ENCODE data around the gene PANK4. TPM values are rescaled to one million over a fixed set of nuclear protein-coding genes. Genes with fewer than 3 reads are reported as not detected.

PANK4 gene
- total and polyA plus RNA-seq, 9 of the 15 experiments (the other 6 are each of a cell fraction or from before 2014, with no cell fraction given), result 0.93 to 55.6 (median 31.5) TPM

- Histone ChIP-seq H3K79me2 (ENCODE audit: control insufficient read depth, insufficient read depth, low read length) (no peaks in the 10 kb centered on the region), H2AFZ (ENCODE audit: low read depth, low read length) (no peak overlapping the region), H4K20me1 (replicated peaks; ENCODE audit: control insufficient read depth, insufficient read depth, low read length) (peaks cover 6% of the 10 kb centered on the region; the same call in 1 of the 2 replicates), H3K9me1 (ENCODE audit: control insufficient read depth, insufficient read depth, low read length) (no peaks in the 10 kb centered on the region), H3K9ac (ENCODE audit: insufficient read depth in 1 of 2, low read depth in 2 of 2, low read length in 2 of 2) (no peak overlapping the region), H3K36me3 (ENCODE audit: control insufficient read depth, insufficient read depth, low read length) (no peaks in the 10 kb centered on the region), H3K4me1 (replicated peaks in 1 of 2; ENCODE audit: control insufficient read depth in 2 of 2, insufficient read depth in 2 of 2, low read length in 2 of 2) (peaks cover 0 to 67% of the 10 kb centered on the region in 2 experiments; a peak in 3 of 5 replicates), H3K27ac (ENCODE audit: extremely low read depth, low read depth, low read length) (no peak overlapping the region), H3K9me3 (replicated peaks; ENCODE audit: control insufficient read depth, insufficient read depth, low read depth, low read length) (no peaks in the 10 kb centered on the region), H3K4me3 (no peak overlapping the region), H3K27me3 (ENCODE audit: control insufficient read depth in 2 of 2, insufficient read depth in 2 of 2, low read length in 2 of 2) (peaks cover 35 to 66% of the 10 kb centered on the region in 2 experiments; a peak in 4 of 5 replicates), H3K4me2 (ENCODE audit: insufficient read depth, low read length) (no peak overlapping the region)
- ATAC-seq (no peak), DNase-seq (ENCODE audit: extremely low read depth in 1 of 4, low spot score in 3 of 4) (no peak), FAIRE-seq (no peak)
- in situ Hi-C loops (cut with MboI), result loop anchor here (5.0 to 25.0 kb wide), 2 partner anchors 123 to 348 kb away; partner anchors contain the start of genes FAAP20 and PEX10
- CTCF ChIA-PET (ENCODE audit: low intra/inter-chr PET ratio), result no interaction called here
- peak; percentile 22; the same call in 1 of the 2 replicates for TF ChIP-seq BHLHE40 (IDR thresholded peaks at IDR 0.05; ENCODE audit: low read length)
- TF ChIP-seq MLLT1 (IDR thresholded peaks at IDR 0.05), result no peak
- TF ChIP-seq ZBTB33 (CRISPR knock-in tag; IDR thresholded peaks at IDR 0.05), result peak; percentile 31; the same call in 1 of the 2 replicates
- POLR2A ChIA-PET, result interaction anchor here (0.7 to 1.5 kb wide), 3 partner anchors 9 to 74 kb away, joined by 3 to 4 read pairs (median 3); partner anchors contain the start of gene PANK4
- no TSS peak for BruUV-seq (replicated peaks)
- 23% methylated on average over 18 of the region's 27 CpGs for WGBS (ENCODE audit: insufficient coverage, low coverage, missing lambda C conversion rate)
- intact Hi-C loops (cut with micrococcal nuclease), result no loop called here
Measured at GRCh38 chr1:2535455-2535854, 9.1 kb upstream of the PANK4 start.
